H9 (cell line): ENCODE results near the gene DOCK2. TPM values are rescaled to one million over a fixed set of nuclear protein-coding genes. Genes with fewer than 3 reads are reported as not detected.

Source experiments
- DNase-seq: peaks from one replicate; pipeline ENCODE4 v3.0.0-alpha.2; 2017
- H2AFZ ChIP-seq: one replicate; pipeline ENCODE4 v1.6.1; 2013; ENCODE audit warnings: mild to moderate bottlenecking, low read length, control low read depth, moderate library complexity
- H2AK5ac ChIP-seq: 2 replicates; pipeline ENCODE4 v1.6.1; 2013; ENCODE audit warnings: low read length, control low read depth, mixed read lengths; ENCODE audit not compliant: insufficient read length
- H2BK120ac ChIP-seq: one replicate; pipeline ENCODE4 v1.6.1; 2013; ENCODE audit warnings: low read depth, mild to moderate bottlenecking, low read length, control low read depth, inconsistent platforms; ENCODE audit not compliant: poor library complexity, severe bottlenecking
- H2BK12ac ChIP-seq: 2 replicates; pipeline ENCODE4 v1.6.1; 2013; ENCODE audit warnings: low read length, control low read depth, mixed read lengths, low read depth; ENCODE audit not compliant: insufficient read length
- H2BK15ac ChIP-seq: 2 replicates; pipeline ENCODE4 v1.6.1; 2013; ENCODE audit warnings: low read depth, low read length, control low read depth
- H2BK20ac ChIP-seq: one replicate; pipeline ENCODE4 v1.6.1; 2013; ENCODE audit warnings: low read depth, mild to moderate bottlenecking, low read length, control low read depth, inconsistent platforms; ENCODE audit not compliant: poor library complexity, severe bottlenecking
- H2BK5ac ChIP-seq: 2 replicates; pipeline ENCODE4 v1.6.1; 2013; ENCODE audit warnings: low read length, control low read depth, mixed read lengths; ENCODE audit not compliant: insufficient read length
- H3K14ac ChIP-seq: 2 replicates; pipeline ENCODE4 v1.6.1; 2013; ENCODE audit warnings: low read length, control low read depth; ENCODE audit not compliant: insufficient read depth
- H3K18ac ChIP-seq: 2 replicates; pipeline ENCODE4 v1.6.1; 2013; ENCODE audit warnings: low read depth, mild to moderate bottlenecking, mixed read lengths, low read length, control low read depth; ENCODE audit not compliant: insufficient read length
- H3K23ac ChIP-seq: 2 replicates; pipeline ENCODE4 v1.6.1; 2013; ENCODE audit warnings: low read length, control low read depth, mixed read lengths, low read depth; ENCODE audit not compliant: insufficient read length
- H3K23me2 ChIP-seq: 2 replicates; pipeline ENCODE4 v1.6.1; 2013; ENCODE audit warnings: low read depth, mild to moderate bottlenecking, mixed read lengths, low read length, control low read depth; ENCODE audit not compliant: insufficient read length, poor library complexity, severe bottlenecking
- H3K27ac ChIP-seq: 2 replicates; pipeline ENCODE4 v1.5.1; 2013; ENCODE audit warnings: low read length, control low read depth, mixed read lengths, low read depth; ENCODE audit not compliant: insufficient read length
- H3K27me3 ChIP-seq: 2 replicates; pipeline ENCODE4 v1.6.1; 2013; ENCODE audit warnings: low read length, control low read depth, inconsistent platforms; ENCODE audit not compliant: insufficient read depth
- H3K4ac ChIP-seq: 2 replicates; pipeline ENCODE4 v1.6.1; 2013; ENCODE audit warnings: low read depth, mild to moderate bottlenecking, control low read depth, inconsistent platforms, low read length, moderate library complexity
- H3K4me1 ChIP-seq: 2 replicates; pipeline ENCODE4 v1.6.1; 2013; ENCODE audit warnings: low read length, control low read depth, inconsistent platforms; ENCODE audit not compliant: insufficient read depth
- H3K4me2 ChIP-seq: 2 replicates; pipeline ENCODE4 v1.6.1; 2013; ENCODE audit warnings: low read length, control low read depth, mixed read lengths; ENCODE audit not compliant: insufficient read length, insufficient read depth
- H3K56ac ChIP-seq: 2 replicates; pipeline ENCODE4 v1.6.1; 2013; ENCODE audit warnings: low read depth, mild to moderate bottlenecking, mixed read lengths, low read length, control low read depth; ENCODE audit not compliant: insufficient read length
- H3K79me1 ChIP-seq: 2 replicates; pipeline ENCODE4 v1.6.1; 2013; ENCODE audit warnings: low read depth, mild to moderate bottlenecking, moderate library complexity, low read length, control low read depth, inconsistent platforms; ENCODE audit not compliant: insufficient read depth, poor library complexity, severe bottlenecking
- H3K79me2 ChIP-seq: 2 replicates; pipeline ENCODE4 v1.6.1; 2013; ENCODE audit warnings: low read length, control low read depth, inconsistent platforms; ENCODE audit not compliant: insufficient read depth
- H3K9ac ChIP-seq: 2 replicates; pipeline ENCODE4 v1.6.1; 2013; ENCODE audit warnings: low read length, control low read depth, mixed read lengths; ENCODE audit not compliant: insufficient read length; ENCODE audit errors: extremely low read depth
- H3K9me3 ChIP-seq: one replicate; pipeline ENCODE4 v1.6.1; 2013; ENCODE audit warnings: low read depth, low read length, inconsistent platforms; ENCODE audit not compliant: control insufficient read depth
- H3T11ph ChIP-seq: one replicate; pipeline ENCODE4 v1.6.1; 2013; ENCODE audit warnings: mild to moderate bottlenecking, low read length, control low read depth, inconsistent platforms
- H4K20me1 ChIP-seq: one replicate; pipeline ENCODE4 v1.6.1; 2013; ENCODE audit not compliant: control insufficient read depth, insufficient read length, insufficient read depth
- H4K5ac ChIP-seq: 2 replicates; pipeline ENCODE4 v1.6.1; 2013; ENCODE audit warnings: low read depth, mild to moderate bottlenecking, mixed read lengths, low read length, control low read depth; ENCODE audit not compliant: insufficient read length
- H4K8ac ChIP-seq: replicated peaks from 2 replicates; pipeline ENCODE4 v1.6.1; 2013; ENCODE audit warnings: low read length, control low read depth, mixed read lengths, low read depth; ENCODE audit not compliant: insufficient read length
- H4K91ac ChIP-seq: 2 replicates; pipeline ENCODE4 v1.6.1; 2013; ENCODE audit warnings: low read depth, mild to moderate bottlenecking, moderate library complexity, mixed read lengths, low read length, control low read depth; ENCODE audit not compliant: insufficient read length
- H3K27ac Mint-ChIP-seq, 3 experiments: 2 replicates in 2 of 3; 3 replicates in 1 of 3; pipeline ENCODE4 v1.8.0; 2020 to 2021; ENCODE audit warnings: mixed read lengths in 3 of 3, mild to moderate bottlenecking in 1 of 3, moderate library complexity in 1 of 3
- H3K27me3 Mint-ChIP-seq: 2 replicates; pipeline ENCODE4 v1.8.0; 2021; ENCODE audit warnings: low read depth, mild to moderate bottlenecking, moderate library complexity, mixed read lengths
- H3K36me3 Mint-ChIP-seq, 3 experiments: 2 replicates in 2 of 3; 3 replicates in 1 of 3; pipeline ENCODE4 v1.8.0; 2020 to 2021; ENCODE audit warnings: low read depth in 3 of 3, mixed read lengths in 3 of 3; ENCODE audit not compliant: insufficient read depth in 1 of 3
- H3K4me1 Mint-ChIP-seq, 2 experiments: 2 replicates each; pipeline ENCODE4 v1.8.0; 2020; ENCODE audit warnings: mixed read lengths in 2 of 2
- H3K4me3 Mint-ChIP-seq, 2 experiments: 2 replicates in 1 of 2; 3 replicates in 1 of 2; pipeline ENCODE4 v1.8.0; 2020 to 2021; ENCODE audit warnings: mild to moderate bottlenecking in 2 of 2, mixed read lengths in 2 of 2, moderate library complexity in 1 of 2
- H3K9me3 Mint-ChIP-seq, 2 experiments: 2 replicates in 1 of 2; 3 replicates in 1 of 2; pipeline ENCODE4 v1.8.0; 2020; ENCODE audit warnings: mild to moderate bottlenecking in 2 of 2, mixed read lengths in 2 of 2, moderate library complexity in 1 of 2
- CTCF ChIP-seq: fragments of 200-600 bp; sonication (generic); conservative IDR thresholded peaks from 3 replicates; pipeline ENCODE4 v1.8.0; 2021; ENCODE audit warnings: antibody characterized with exemption, mild to moderate bottlenecking
- WGBS: extraction: QIAGEN DNeasy Blood & Tissue Kit; methylation state at CpG from one replicate; pipeline ENCODE4 v1.1.7; 2013; ENCODE audit warnings: missing lambda C conversion rate, low lambda C conversion rate, mixed read lengths; ENCODE audit not compliant: insufficient read length; ENCODE audit errors: extremely low coverage; 5-methylcytosine and 5-hydroxymethylcytosine counted together
- total RNA-seq: library from RNA; stranded (reverse); gene quantifications from 2 replicates; pipeline ENCODE4 v1.2.1, GENCODE V29; 2021

Gene DOCK2
- total RNA-seq, 1 experiment from 2014 or later: 7.8 TPM

DNA sequence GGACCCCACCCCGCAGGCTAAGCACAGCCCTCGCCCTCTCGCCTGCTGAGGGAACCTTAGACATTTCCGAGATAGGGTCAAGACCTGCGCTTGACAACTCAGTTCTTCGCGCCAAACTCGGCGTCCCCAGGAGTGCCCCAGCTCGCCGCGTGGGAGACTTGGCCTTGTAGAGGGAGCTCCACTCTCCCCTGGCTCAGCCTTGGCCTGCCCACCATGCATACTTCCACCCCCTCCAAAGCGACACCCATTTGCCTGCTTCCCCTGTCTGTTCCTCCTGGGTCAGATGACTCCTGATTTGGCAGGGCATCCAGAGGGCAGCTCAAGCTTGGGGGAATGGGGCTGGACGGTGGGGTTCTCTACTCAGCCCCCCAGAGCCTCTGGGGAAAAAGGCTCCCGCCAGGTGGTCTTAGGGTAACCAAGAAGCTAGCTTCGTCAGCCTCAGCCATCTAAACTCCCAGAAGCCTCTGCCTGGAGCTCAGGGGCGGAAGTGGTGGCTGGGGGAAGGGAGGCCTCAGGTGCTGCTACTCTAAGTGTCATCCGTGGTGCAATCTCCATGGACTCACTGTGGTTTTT, 560 bp downstream of the DOCK2 start:
- no peaks in the 10 kb centered on the region; the same call in 1 of the 2 replicates for H3K4me1 ChIP-seq
- no CpG with 5 or more reads among the region's 18 CpGs for WGBS

More for the DNA sequence above, 560 bp downstream of the DOCK2 start:
- H4K91ac ChIP-seq: no peak overlapping the region
- H3K23me2 ChIP-seq: peaks cover 6% of the 10 kb centered on the region
- no peak overlapping the region for H2BK20ac ChIP-seq
- H3K9me3 ChIP-seq: no peaks in the 10 kb centered on the region
- no peak overlapping the region for H2AFZ ChIP-seq
- H2BK15ac ChIP-seq: no peak overlapping the region
- no peak overlapping the region for H3T11ph ChIP-seq
- H3K36me3 Mint-ChIP-seq: peaks cover 1 to 12% (median 10%) of the 10 kb centered on the region in 3 experiments; a peak in 5 of 7 replicates
- H3K9ac ChIP-seq: no peak overlapping the region
- H3K9me3 Mint-ChIP-seq: peaks cover 12 to 13% of the 10 kb centered on the region in 2 experiments; a peak in 4 of 5 replicates
- H3K79me2 ChIP-seq: no peaks in the 10 kb centered on the region
- no peaks in the 10 kb centered on the region for H4K20me1 ChIP-seq
- no peaks in the 10 kb centered on the region for H3K79me1 ChIP-seq
- no peak for DNase-seq
- peak overlapping the region; percentile 49 for H3K4me2 ChIP-seq
- no peak overlapping the region for H3K4ac ChIP-seq
- no peak overlapping the region for H2AK5ac ChIP-seq
- no peaks in the 10 kb centered on the region for H3K27me3 ChIP-seq
- H2BK120ac ChIP-seq: no peak overlapping the region
- H3K4me3 Mint-ChIP-seq: peak overlapping the region; percentile 71 to 74
- H3K56ac ChIP-seq: no peak overlapping the region
- H3K27ac Mint-ChIP-seq: no peak overlapping the region
- H3K18ac ChIP-seq: no peak overlapping the region
- H2BK5ac ChIP-seq: no peak overlapping the region
- TF ChIP-seq CTCF: no peak
- no peak overlapping the region for H4K8ac ChIP-seq
- no peak overlapping the region for H3K27ac ChIP-seq
- H3K14ac ChIP-seq: no peak overlapping the region
- no peak overlapping the region for H4K5ac ChIP-seq
- H3K23ac ChIP-seq: no peak overlapping the region
- H3K4me1 Mint-ChIP-seq: peaks cover 20 to 29% of the 10 kb centered on the region in 2 experiments
- H2BK12ac ChIP-seq: no peak overlapping the region
- H3K27me3 Mint-ChIP-seq: peaks cover 33% of the 10 kb centered on the region
